ENCODE measurements around the gene EPHA6. TPM values are rescaled to one million over a fixed set of nuclear protein-coding genes. Genes with fewer than 3 reads are reported as not detected.

Gene EPHA6
- polyA plus RNA-seq, 2 donors, result 0.20 to 0.38 TPM

DNA sequence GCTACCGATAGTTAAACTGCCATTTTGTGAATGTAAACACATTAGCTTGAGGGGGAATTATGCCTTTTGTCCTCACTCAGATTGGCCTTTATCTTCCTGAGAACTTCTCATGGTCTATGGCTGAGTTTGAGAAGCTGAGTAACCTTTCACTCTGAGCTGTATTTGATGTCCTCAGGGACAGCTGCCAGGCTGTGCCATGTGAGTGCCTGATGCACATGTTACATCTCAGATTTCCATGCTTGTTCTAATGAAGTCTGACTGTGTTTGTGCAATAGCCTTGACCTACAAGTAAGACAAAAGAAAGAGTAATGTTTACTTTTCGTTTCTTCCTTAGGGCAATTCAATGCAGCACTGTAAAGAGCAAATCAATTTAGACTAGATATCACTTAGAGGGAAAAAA lies 906.0 kb downstream of the EPHA6 start:
- Histone ChIP-seq H3K9me3 (ENCODE audit: control insufficient read depth in 2 of 2, insufficient read depth in 1 of 2, low read depth in 1 of 2, low read length in 1 of 2) (no peaks in the 10 kb centered on the region), H3K4me1 (ENCODE audit: control insufficient read depth in 2 of 2, insufficient read depth in 2 of 2, low read length in 1 of 2) (no peaks in the 10 kb centered on the region), H3K27ac (ENCODE audit: low read depth in 2 of 2, low read length in 1 of 2) (no peak overlapping the region), H3K4me3 (ENCODE audit: low read depth in 1 of 2, low read length in 2 of 2) (no peak overlapping the region), H3K36me3 (ENCODE audit: control insufficient read depth in 2 of 2, insufficient read depth in 2 of 2, low read length in 1 of 2) (no peaks in the 10 kb centered on the region), H3K27me3 (ENCODE audit: control insufficient read depth in 1 of 2, insufficient read depth in 2 of 2, low read length in 2 of 2) (no peaks in the 10 kb centered on the region)
- 51 to 59% methylated on average over 2 of the region's 2 CpGs for WGBS, 2 donors

DNA sequence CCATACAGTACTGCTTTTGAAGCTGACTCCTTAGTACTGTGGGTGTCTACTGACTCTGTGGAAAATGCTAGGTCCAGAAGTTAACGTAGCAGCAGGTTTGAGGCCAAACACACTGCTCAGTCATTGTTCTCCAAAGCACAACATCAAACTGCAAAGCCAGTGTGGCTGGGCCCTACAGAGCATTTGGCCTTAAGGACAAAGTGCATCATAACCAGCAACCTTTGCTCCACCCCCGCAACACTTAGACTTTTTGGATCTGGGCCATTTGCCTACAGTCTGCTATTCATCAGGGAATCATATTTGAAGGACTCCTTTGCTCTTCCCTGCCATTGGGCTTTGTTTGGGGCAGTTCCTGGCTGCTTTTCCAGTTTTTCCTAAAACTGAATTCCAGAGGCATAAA lies 907.1 kb downstream of the EPHA6 start:
- Histone ChIP-seq H3K27ac (ENCODE audit: low read depth in 2 of 2, low read length in 1 of 2) (no peak overlapping the region), H3K4me3 (ENCODE audit: low read depth in 1 of 2, low read length in 2 of 2) (no peak overlapping the region), H3K4me1 (ENCODE audit: control insufficient read depth in 2 of 2, insufficient read depth in 2 of 2, low read length in 1 of 2) (no peaks in the 10 kb centered on the region), H3K27me3 (ENCODE audit: control insufficient read depth in 1 of 2, insufficient read depth in 2 of 2, low read length in 2 of 2) (no peaks in the 10 kb centered on the region), H3K36me3 (ENCODE audit: control insufficient read depth in 2 of 2, insufficient read depth in 2 of 2, low read length in 1 of 2) (no peaks in the 10 kb centered on the region), H3K9me3 (ENCODE audit: control insufficient read depth in 2 of 2, insufficient read depth in 1 of 2, low read depth in 1 of 2, low read length in 1 of 2) (no peaks in the 10 kb centered on the region)
- 63 to 84% methylated on average over 2 of the region's 2 CpGs for WGBS, 2 donors

DNA sequence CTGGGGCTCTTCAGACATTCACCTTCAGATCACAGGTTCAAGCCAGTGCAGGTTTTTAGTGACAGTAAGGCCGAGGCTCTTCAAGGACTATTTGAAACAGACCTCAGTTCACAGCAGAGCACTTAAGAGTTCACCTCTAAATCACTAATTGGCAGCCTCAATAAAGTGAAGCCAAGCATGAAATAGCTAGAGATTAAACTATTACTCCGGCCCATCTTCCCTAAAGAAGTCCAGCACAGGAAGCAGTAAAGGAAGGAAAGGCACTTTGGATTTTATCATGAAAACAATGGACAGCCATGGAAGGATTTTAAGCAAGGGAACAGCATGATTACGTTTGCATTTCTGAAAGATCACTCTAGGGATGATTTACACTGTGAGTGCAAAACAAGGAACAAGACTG lies 922.5 kb downstream of the EPHA6 start:
- Histone ChIP-seq H3K36me3 (ENCODE audit: control insufficient read depth in 2 of 2, insufficient read depth in 2 of 2, low read length in 1 of 2) (no peaks in the 10 kb centered on the region), H3K4me3 (ENCODE audit: low read depth in 1 of 2, low read length in 2 of 2) (no peak overlapping the region), H3K27ac (ENCODE audit: low read depth in 2 of 2, low read length in 1 of 2) (no peak overlapping the region), H3K4me1 (ENCODE audit: control insufficient read depth in 2 of 2, insufficient read depth in 2 of 2, low read length in 1 of 2) (no peaks in the 10 kb centered on the region), H3K27me3 (ENCODE audit: control insufficient read depth in 1 of 2, insufficient read depth in 2 of 2, low read length in 2 of 2) (no peaks in the 10 kb centered on the region), H3K9me3 (ENCODE audit: control insufficient read depth in 2 of 2, insufficient read depth in 1 of 2, low read depth in 1 of 2, low read length in 1 of 2) (no peaks in the 10 kb centered on the region)
- WGBS, 2 donors, result 26 to 28% methylated on average over 3 of the region's 3 CpGs

DNA sequence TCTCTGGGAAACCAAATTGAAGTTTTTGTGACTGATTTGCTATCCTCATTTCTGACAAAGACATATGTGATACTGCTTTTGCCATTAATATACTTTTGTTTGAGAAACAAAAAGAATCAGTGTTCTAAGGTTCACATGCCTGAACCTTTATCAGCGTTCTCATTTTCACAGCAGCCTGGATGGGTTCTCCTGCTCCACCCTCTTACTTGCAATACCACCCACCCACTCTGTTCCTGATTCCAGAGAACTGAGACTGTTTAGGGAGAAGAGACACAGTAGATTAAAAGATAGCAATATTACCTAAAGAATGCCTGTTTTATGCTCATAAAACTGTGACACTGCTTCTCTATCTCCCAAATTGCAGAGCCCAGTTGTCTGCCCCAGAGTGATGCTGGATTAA lies 924.4 kb downstream of the EPHA6 start:
- Histone ChIP-seq H3K27ac (ENCODE audit: low read depth in 2 of 2, low read length in 1 of 2) (no peak overlapping the region), H3K27me3 (ENCODE audit: control insufficient read depth in 1 of 2, insufficient read depth in 2 of 2, low read length in 2 of 2) (no peaks in the 10 kb centered on the region), H3K4me3 (ENCODE audit: low read depth in 1 of 2, low read length in 2 of 2) (no peak overlapping the region), H3K4me1 (ENCODE audit: control insufficient read depth in 2 of 2, insufficient read depth in 2 of 2, low read length in 1 of 2) (no peaks in the 10 kb centered on the region), H3K36me3 (ENCODE audit: control insufficient read depth in 2 of 2, insufficient read depth in 2 of 2, low read length in 1 of 2) (no peaks in the 10 kb centered on the region), H3K9me3 (ENCODE audit: control insufficient read depth in 2 of 2, insufficient read depth in 1 of 2, low read depth in 1 of 2, low read length in 1 of 2) (no peaks in the 10 kb centered on the region)
- WGBS, 2 donors, result 69 to 72% methylated on average over 1 of the region's 1 CpG

DNA sequence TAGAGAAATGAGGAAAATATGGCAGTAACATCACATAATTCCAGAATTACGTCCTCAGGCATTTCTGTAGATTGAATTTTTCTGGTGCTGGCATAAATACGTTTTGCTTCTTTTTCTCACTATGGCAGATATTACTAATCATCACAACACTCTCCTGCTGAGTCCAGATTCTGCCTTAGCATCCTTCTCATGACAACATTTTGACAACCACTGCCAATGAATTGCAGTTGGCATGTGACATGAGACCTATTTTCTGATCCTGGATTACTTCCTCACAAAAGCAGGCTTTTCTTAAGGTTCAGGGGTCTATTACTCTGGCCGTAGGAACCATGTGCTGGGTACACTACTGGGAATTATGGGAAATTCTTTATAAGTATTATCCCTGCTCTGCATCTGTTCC lies 927.6 kb downstream of the EPHA6 start:
- WGBS, 2 donors, result 78 to 82% methylated on average over 3 of the region's 3 CpGs
- Histone ChIP-seq H3K27ac (ENCODE audit: low read depth in 2 of 2, low read length in 1 of 2) (no peak overlapping the region), H3K4me3 (ENCODE audit: low read depth in 1 of 2, low read length in 2 of 2) (no peak overlapping the region), H3K36me3 (ENCODE audit: control insufficient read depth in 2 of 2, insufficient read depth in 2 of 2, low read length in 1 of 2) (no peaks in the 10 kb centered on the region), H3K9me3 (ENCODE audit: control insufficient read depth in 2 of 2, insufficient read depth in 1 of 2, low read depth in 1 of 2, low read length in 1 of 2) (no peaks in the 10 kb centered on the region), H3K27me3 (ENCODE audit: control insufficient read depth in 1 of 2, insufficient read depth in 2 of 2, low read length in 2 of 2) (no peaks in the 10 kb centered on the region), H3K4me1 (ENCODE audit: control insufficient read depth in 2 of 2, insufficient read depth in 2 of 2, low read length in 1 of 2) (no peaks in the 10 kb centered on the region)

- Histone ChIP-seq H3K27ac (ENCODE audit: low read depth in 2 of 2, low read length in 1 of 2) (no peak overlapping the region), H3K4me3 (ENCODE audit: low read depth in 1 of 2, low read length in 2 of 2) (no peak overlapping the region), H3K9me3 (ENCODE audit: control insufficient read depth in 2 of 2, insufficient read depth in 1 of 2, low read depth in 1 of 2, low read length in 1 of 2) (no peaks in the 10 kb centered on the region), H3K27me3 (ENCODE audit: control insufficient read depth in 1 of 2, insufficient read depth in 2 of 2, low read length in 2 of 2) (no peaks in the 10 kb centered on the region), H3K4me1 (ENCODE audit: control insufficient read depth in 2 of 2, insufficient read depth in 2 of 2, low read length in 1 of 2) (no peaks in the 10 kb centered on the region), H3K36me3 (ENCODE audit: control insufficient read depth in 2 of 2, insufficient read depth in 2 of 2, low read length in 1 of 2) (no peaks in the 10 kb centered on the region)
- WGBS, 2 donors, result 54 to 64% methylated on average over 3 of the region's 3 CpGs
These were observed 929.9 kb downstream of the EPHA6 start for GRCh38 chr3:97744289-97744688.

GRCh38 chr3:97763586-97764406 lies 949.4 kb downstream of the EPHA6 start:
- 22 to 26% methylated on average over 22 of the region's 22 CpGs for WGBS, 2 donors
- Histone ChIP-seq H3K27ac (ENCODE audit: low read depth in 2 of 2, low read length in 1 of 2) (peak overlapping the region; percentile 80 to 84), H3K36me3 (ENCODE audit: control insufficient read depth in 2 of 2, insufficient read depth in 2 of 2, low read length in 1 of 2) (no peaks in the 10 kb centered on the region), H3K27me3 (ENCODE audit: control insufficient read depth in 1 of 2, insufficient read depth in 2 of 2, low read length in 2 of 2) (no peaks in the 10 kb centered on the region), H3K9me3 (ENCODE audit: control insufficient read depth in 2 of 2, insufficient read depth in 1 of 2, low read depth in 1 of 2, low read length in 1 of 2) (no peaks in the 10 kb centered on the region), H3K4me3 (ENCODE audit: low read depth in 1 of 2, low read length in 2 of 2) (peak overlapping the region; percentile 86 to 93), H3K4me1 (ENCODE audit: control insufficient read depth in 2 of 2, insufficient read depth in 2 of 2, low read length in 1 of 2) (no peaks in the 10 kb centered on the region)

- 0 to 1% methylated on average over 46 of the region's 46 CpGs for WGBS, 2 donors
- H3K4me1 ChIP-seq (ENCODE audit: control insufficient read depth in 2 of 2, insufficient read depth in 2 of 2, low read length in 1 of 2), result no peaks in the 10 kb centered on the region
- peak within 1 kb of the TSS; percentile 80 to 84 for H3K27ac ChIP-seq (ENCODE audit: low read depth in 2 of 2, low read length in 1 of 2)
- no peaks in the 10 kb centered on the region for H3K27me3 ChIP-seq (ENCODE audit: control insufficient read depth in 1 of 2, insufficient read depth in 2 of 2, low read length in 2 of 2)
- H3K36me3 ChIP-seq (ENCODE audit: control insufficient read depth in 2 of 2, insufficient read depth in 2 of 2, low read length in 1 of 2), result no peaks in the 10 kb centered on the region
- peak within 1 kb of the TSS; percentile 86 to 93 for H3K4me3 ChIP-seq (ENCODE audit: low read depth in 1 of 2, low read length in 2 of 2)
- no peaks in the 10 kb centered on the region for H3K9me3 ChIP-seq (ENCODE audit: control insufficient read depth in 2 of 2, insufficient read depth in 1 of 2, low read depth in 1 of 2, low read length in 1 of 2)
These were observed 950.2 kb downstream of the EPHA6 start, which contains the start of gene ARL6 for GRCh38 chr3:97764407-97765238. Gene ARL6, plus strand, starts transcription at chr3:97764758. Its CDS starts 3,350 bp downstream, at chr3:97768108.

- Histone ChIP-seq H3K27ac (ENCODE audit: low read depth in 2 of 2, low read length in 1 of 2) (no peak overlapping the region), H3K9me3 (ENCODE audit: control insufficient read depth in 2 of 2, insufficient read depth in 1 of 2, low read depth in 1 of 2, low read length in 1 of 2) (no peaks in the 10 kb centered on the region), H3K4me1 (ENCODE audit: control insufficient read depth in 2 of 2, insufficient read depth in 2 of 2, low read length in 1 of 2) (no peaks in the 10 kb centered on the region), H3K27me3 (ENCODE audit: control insufficient read depth in 1 of 2, insufficient read depth in 2 of 2, low read length in 2 of 2) (no peaks in the 10 kb centered on the region), H3K36me3 (ENCODE audit: control insufficient read depth in 2 of 2, insufficient read depth in 2 of 2, low read length in 1 of 2) (no peaks in the 10 kb centered on the region), H3K4me3 (ENCODE audit: low read depth in 1 of 2, low read length in 2 of 2) (peak overlapping the region in 1 of 2 donors; percentile 93)
- 23 to 26% methylated on average over 2 of the region's 2 CpGs for WGBS, 2 donors
These were observed 950.9 kb downstream of the EPHA6 start for GRCh38 chr3:97765336-97765735.
